Measurements from ENCODE around the gene ANKRD30A. TPM values are rescaled to one million over a fixed set of nuclear protein-coding genes. Genes with fewer than 3 reads are reported as not detected.
"Not testable (repeated sequence)": the region's sequence is repeated elsewhere in the genome, so short reads cannot be mapped to it uniquely, and the experiment has no call there.

Gene ANKRD30A, protein sequence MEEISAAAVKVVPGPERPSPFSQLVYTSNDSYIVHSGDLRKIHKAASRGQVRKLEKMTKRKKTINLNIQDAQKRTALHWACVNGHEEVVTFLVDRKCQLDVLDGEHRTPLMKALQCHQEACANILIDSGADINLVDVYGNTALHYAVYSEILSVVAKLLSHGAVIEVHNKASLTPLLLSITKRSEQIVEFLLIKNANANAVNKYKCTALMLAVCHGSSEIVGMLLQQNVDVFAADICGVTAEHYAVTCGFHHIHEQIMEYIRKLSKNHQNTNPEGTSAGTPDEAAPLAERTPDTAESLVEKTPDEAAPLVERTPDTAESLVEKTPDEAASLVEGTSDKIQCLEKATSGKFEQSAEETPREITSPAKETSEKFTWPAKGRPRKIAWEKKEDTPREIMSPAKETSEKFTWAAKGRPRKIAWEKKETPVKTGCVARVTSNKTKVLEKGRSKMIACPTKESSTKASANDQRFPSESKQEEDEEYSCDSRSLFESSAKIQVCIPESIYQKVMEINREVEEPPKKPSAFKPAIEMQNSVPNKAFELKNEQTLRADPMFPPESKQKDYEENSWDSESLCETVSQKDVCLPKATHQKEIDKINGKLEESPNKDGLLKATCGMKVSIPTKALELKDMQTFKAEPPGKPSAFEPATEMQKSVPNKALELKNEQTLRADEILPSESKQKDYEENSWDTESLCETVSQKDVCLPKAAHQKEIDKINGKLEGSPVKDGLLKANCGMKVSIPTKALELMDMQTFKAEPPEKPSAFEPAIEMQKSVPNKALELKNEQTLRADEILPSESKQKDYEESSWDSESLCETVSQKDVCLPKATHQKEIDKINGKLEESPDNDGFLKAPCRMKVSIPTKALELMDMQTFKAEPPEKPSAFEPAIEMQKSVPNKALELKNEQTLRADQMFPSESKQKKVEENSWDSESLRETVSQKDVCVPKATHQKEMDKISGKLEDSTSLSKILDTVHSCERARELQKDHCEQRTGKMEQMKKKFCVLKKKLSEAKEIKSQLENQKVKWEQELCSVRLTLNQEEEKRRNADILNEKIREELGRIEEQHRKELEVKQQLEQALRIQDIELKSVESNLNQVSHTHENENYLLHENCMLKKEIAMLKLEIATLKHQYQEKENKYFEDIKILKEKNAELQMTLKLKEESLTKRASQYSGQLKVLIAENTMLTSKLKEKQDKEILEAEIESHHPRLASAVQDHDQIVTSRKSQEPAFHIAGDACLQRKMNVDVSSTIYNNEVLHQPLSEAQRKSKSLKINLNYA (N-terminal part only)
- polyA plus RNA-seq (2012; rRNA removed) = not detected in 2 replicates
- not detected in 2 replicates for polyA plus RNA-seq (2012; cell fraction: cytosol; rRNA removed)
- not detected in 2 replicates for polyA plus RNA-seq (2012; cell fraction: nucleus; rRNA removed)

DNA sequence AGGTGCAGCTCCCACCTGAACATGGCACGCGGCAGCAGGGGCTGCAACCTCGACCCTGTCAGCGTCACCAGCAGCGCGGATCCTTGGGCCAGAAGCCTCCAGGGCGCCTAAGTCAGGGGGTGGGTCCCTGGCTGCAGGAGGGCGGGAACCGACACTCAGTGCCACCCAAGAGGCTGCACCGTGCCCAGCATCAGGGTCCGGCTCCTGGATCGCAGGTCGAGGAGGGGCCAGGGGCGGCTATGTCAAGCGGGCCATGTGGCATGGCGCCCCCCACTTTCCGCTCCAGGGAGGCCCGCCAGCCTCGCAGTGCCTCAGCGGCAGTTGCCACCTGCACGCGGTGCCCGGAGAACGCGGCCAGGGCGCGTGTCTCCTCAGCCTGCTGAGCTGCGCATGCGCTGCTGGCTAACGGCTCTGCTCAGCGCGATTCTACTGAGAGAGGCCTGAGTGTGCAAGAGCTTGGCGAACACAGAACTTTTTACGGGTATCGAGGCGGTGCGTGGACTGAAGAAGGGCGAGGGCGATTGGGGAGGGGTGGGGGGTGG is at the start of gene ANKRD30A:
Gene ANKRD30A (plus strand): TSS at position 408 of the 542 bp plus-strand sequence. CDS start 190 bp downstream, outside the sequence.
- ChIA-PET POLR2A (no interaction called here), CTCF (no interaction called here)
- TF ChIP-seq RXRA (IDR thresholded peaks at IDR 0.05; ENCODE audit: borderline replicate concordance, low read depth) = no peak
- TF ChIP-seq NRF1 (IDR thresholded peaks at IDR 0.05; ENCODE audit: low read depth, low read length) = peak; percentile 18; the same call in 1 of the 2 replicates
- Histone ChIP-seq H3K36me3 (replicated peaks in 1 of 2; ENCODE audit: control insufficient read depth in 1 of 2, insufficient read depth in 2 of 2, low read length in 1 of 2) (no peaks in the 10 kb centered on the region), H3K4me3 (ENCODE audit: low read depth in 2 of 2, low read length in 1 of 2) (no peak within 1 kb of the TSS), H4K20me1 (ENCODE audit: insufficient read depth) (no peaks in the 10 kb centered on the region), H3K9me2 (no peaks in the 10 kb centered on the region), H2AFZ (ENCODE audit: low read depth) (no peak within 1 kb of the TSS), H3K4me2 (no peak within 1 kb of the TSS), H3K27me3 (ENCODE audit: insufficient read depth) (no peaks in the 10 kb centered on the region), H3K4me1 (ENCODE audit: control insufficient read depth in 1 of 2, insufficient read depth in 2 of 2, low read depth in 1 of 2, low read length in 1 of 2) (no peaks in the 10 kb centered on the region; a peak in 1 of 4 replicates), H3K9me3 (no peaks in the 10 kb centered on the region), H3K9ac (no peak within 1 kb of the TSS), H3K79me2 (ENCODE audit: insufficient read depth) (no peaks in the 10 kb centered on the region), H3K27ac (ENCODE audit: low read depth in 2 of 2, low read length in 1 of 2) (no peak within 1 kb of the TSS), H3F3A (replicated peaks; ENCODE audit: insufficient read depth) (no peaks in the 10 kb centered on the region)
- WGBS (ENCODE audit: low lambda C conversion rate) = 65% methylated on average over 21 of the region's 39 CpGs
- DNase-seq = peak; percentile 10

DNA sequence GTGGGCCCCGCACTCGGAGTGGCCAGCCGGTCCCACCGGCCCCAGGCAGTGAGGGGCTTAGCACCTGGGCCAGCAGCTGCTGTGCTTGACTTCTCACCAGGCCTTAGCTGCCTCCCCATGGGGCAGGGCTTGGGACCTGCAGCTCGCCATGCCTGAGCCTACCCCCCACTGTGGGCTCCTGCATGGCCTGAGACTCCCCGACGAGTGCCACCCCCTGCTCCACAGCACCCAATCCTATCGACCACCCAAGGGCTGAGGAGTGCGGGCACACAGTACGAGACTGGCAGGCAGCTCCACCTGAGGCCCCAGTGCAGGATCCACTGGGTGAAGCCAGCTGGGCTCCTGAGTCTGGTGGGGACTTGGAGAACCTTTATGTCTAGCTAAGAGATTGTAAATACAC is 49.3 kb upstream of the ANKRD30A start:
- WGBS (ENCODE audit: low lambda C conversion rate) = 32% methylated on average over 4 of the region's 10 CpGs
- H3K4me1 ChIP-seq (ENCODE audit: control insufficient read depth in 1 of 2, insufficient read depth in 2 of 2, low read depth in 1 of 2, low read length in 1 of 2); H3K4me3 ChIP-seq (ENCODE audit: low read depth in 2 of 2, low read length in 1 of 2); CTCF ChIA-PET; H3F3A ChIP-seq (replicated peaks; ENCODE audit: insufficient read depth); H3K27me3 ChIP-seq (ENCODE audit: insufficient read depth); H3K9me2 ChIP-seq; H3K9me3 ChIP-seq; DNase-seq; H3K79me2 ChIP-seq (ENCODE audit: insufficient read depth); H3K36me3 ChIP-seq (replicated peaks in 1 of 2; ENCODE audit: control insufficient read depth in 1 of 2, insufficient read depth in 2 of 2, low read length in 1 of 2); H2AFZ ChIP-seq (ENCODE audit: low read depth); H3K9ac ChIP-seq; H3K27ac ChIP-seq (ENCODE audit: low read depth in 2 of 2, low read length in 1 of 2); POLR2A ChIA-PET; H3K4me2 ChIP-seq; H4K20me1 ChIP-seq (ENCODE audit: insufficient read depth): not testable (repeated sequence)

DNA sequence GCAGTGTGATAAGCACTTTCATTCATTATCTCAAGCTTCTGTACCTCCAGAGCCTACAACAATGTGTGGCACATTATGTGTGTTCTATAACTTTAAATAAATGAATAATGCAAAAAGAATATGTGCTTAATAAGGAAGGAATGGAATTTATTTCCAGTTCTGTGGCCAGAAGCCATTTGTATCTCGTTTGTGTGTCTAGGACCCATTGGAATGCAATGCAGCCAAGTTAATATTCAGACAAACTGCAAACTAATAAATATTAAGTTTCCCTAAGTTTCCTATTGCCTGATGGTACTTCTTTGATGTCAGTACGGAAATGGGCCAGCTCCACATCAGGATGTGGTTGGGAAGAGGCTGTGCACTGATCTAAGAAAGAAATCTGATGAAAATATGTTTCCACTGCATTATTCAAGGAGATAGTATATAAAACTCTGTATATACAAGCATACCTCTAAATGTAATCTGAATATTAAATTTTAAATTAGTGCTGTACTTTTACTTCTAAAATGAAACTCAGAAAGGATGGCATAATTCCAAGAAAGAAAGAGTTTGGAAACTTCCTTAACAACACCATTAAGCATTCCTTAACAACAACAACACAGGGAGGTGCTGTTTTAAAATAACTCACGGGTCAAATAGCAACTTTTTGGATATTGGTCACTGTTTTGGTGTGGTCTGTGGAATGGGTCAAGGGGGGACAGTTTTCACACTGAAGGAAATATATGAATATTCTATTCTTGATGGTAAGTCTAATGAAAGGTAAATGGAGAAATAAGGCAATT is 29.4 kb upstream of the ANKRD30A start:
- no peaks in the 10 kb centered on the region for H3K79me2 ChIP-seq (ENCODE audit: insufficient read depth)
- WGBS (ENCODE audit: low lambda C conversion rate) = 1% methylated on average over 3 of the region's 3 CpGs
- no peaks in the 10 kb centered on the region for H3K9me2 ChIP-seq
- no peaks in the 10 kb centered on the region for H4K20me1 ChIP-seq (ENCODE audit: insufficient read depth)
- H3K9me3 ChIP-seq = no peaks in the 10 kb centered on the region
- no peak overlapping the region for H3K27ac ChIP-seq (ENCODE audit: low read depth in 2 of 2, low read length in 1 of 2)
- no peaks in the 10 kb centered on the region for H3K27me3 ChIP-seq (ENCODE audit: insufficient read depth)
- ChIA-PET CTCF (no interaction called here), POLR2A (no interaction called here)
- no peak for DNase-seq
- no peak overlapping the region for H3K9ac ChIP-seq
- no peak overlapping the region for H3K4me3 ChIP-seq (ENCODE audit: low read depth in 2 of 2, low read length in 1 of 2)
- H3K4me1 ChIP-seq (ENCODE audit: control insufficient read depth in 1 of 2, insufficient read depth in 2 of 2, low read depth in 1 of 2, low read length in 1 of 2) = no peaks in the 10 kb centered on the region
- no peaks in the 10 kb centered on the region for H3K36me3 ChIP-seq (replicated peaks in 1 of 2; ENCODE audit: control insufficient read depth in 1 of 2, insufficient read depth in 2 of 2, low read length in 1 of 2)
- no peaks in the 10 kb centered on the region for H3F3A ChIP-seq (replicated peaks; ENCODE audit: insufficient read depth)
- H2AFZ ChIP-seq (ENCODE audit: low read depth) = no peak overlapping the region
- no peak overlapping the region for H3K4me2 ChIP-seq
- TF ChIP-seq, protein P1, sequence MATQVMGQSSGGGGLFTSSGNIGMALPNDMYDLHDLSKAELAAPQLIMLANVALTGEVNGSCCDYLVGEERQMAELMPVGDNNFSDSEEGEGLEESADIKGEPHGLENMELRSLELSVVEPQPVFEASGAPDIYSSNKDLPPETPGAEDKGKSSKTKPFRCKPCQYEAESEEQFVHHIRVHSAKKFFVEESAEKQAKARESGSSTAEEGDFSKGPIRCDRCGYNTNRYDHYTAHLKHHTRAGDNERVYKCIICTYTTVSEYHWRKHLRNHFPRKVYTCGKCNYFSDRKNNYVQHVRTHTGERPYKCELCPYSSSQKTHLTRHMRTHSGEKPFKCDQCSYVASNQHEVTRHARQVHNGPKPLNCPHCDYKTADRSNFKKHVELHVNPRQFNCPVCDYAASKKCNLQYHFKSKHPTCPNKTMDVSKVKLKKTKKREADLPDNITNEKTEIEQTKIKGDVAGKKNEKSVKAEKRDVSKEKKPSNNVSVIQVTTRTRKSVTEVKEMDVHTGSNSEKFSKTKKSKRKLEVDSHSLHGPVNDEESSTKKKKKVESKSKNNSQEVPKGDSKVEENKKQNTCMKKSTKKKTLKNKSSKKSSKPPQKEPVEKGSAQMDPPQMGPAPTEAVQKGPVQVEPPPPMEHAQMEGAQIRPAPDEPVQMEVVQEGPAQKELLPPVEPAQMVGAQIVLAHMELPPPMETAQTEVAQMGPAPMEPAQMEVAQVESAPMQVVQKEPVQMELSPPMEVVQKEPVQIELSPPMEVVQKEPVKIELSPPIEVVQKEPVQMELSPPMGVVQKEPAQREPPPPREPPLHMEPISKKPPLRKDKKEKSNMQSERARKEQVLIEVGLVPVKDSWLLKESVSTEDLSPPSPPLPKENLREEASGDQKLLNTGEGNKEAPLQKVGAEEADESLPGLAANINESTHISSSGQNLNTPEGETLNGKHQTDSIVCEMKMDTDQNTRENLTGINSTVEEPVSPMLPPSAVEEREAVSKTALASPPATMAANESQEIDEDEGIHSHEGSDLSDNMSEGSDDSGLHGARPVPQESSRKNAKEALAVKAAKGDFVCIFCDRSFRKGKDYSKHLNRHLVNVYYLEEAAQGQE (IDR thresholded peaks at IDR 0.05; ENCODE audit: low read depth, low read length) = no peak
- TF ChIP-seq EZH2phosphoT487 (IDR thresholded peaks at IDR 0.05; ENCODE audit: borderline replicate concordance, low read depth) = no peak
- TF ChIP-seq, protein P2, sequence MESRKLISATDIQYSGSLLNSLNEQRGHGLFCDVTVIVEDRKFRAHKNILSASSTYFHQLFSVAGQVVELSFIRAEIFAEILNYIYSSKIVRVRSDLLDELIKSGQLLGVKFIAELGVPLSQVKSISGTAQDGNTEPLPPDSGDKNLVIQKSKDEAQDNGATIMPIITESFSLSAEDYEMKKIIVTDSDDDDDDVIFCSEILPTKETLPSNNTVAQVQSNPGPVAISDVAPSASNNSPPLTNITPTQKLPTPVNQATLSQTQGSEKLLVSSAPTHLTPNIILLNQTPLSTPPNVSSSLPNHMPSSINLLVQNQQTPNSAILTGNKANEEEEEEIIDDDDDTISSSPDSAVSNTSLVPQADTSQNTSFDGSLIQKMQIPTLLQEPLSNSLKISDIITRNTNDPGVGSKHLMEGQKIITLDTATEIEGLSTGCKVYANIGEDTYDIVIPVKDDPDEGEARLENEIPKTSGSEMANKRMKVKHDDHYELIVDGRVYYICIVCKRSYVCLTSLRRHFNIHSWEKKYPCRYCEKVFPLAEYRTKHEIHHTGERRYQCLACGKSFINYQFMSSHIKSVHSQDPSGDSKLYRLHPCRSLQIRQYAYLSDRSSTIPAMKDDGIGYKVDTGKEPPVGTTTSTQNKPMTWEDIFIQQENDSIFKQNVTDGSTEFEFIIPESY (IDR thresholded peaks at IDR 0.05; ENCODE audit: borderline replicate concordance, low read depth) = no peak
- TF ChIP-seq SIN3A (IDR thresholded peaks at IDR 0.05; ENCODE audit: borderline replicate concordance, low read depth, low read length) = no peak
